HG02884 (cell line): ENCODE data around the gene KY.
"Not testable (repeated sequence)": the region's sequence is repeated elsewhere in the genome, so short reads cannot be mapped to it uniquely, and the experiment has no call there.

Experiments used
- ATAC-seq: cut with Tn5 transposase; IDR thresholded peaks from one replicate; pipeline ENCODE4 v1.9.1; 2021; ENCODE audit warnings: mild to moderate bottlenecking, moderate library complexity; ENCODE audit not compliant: unreplicated experiment

Gene KY

DNA sequence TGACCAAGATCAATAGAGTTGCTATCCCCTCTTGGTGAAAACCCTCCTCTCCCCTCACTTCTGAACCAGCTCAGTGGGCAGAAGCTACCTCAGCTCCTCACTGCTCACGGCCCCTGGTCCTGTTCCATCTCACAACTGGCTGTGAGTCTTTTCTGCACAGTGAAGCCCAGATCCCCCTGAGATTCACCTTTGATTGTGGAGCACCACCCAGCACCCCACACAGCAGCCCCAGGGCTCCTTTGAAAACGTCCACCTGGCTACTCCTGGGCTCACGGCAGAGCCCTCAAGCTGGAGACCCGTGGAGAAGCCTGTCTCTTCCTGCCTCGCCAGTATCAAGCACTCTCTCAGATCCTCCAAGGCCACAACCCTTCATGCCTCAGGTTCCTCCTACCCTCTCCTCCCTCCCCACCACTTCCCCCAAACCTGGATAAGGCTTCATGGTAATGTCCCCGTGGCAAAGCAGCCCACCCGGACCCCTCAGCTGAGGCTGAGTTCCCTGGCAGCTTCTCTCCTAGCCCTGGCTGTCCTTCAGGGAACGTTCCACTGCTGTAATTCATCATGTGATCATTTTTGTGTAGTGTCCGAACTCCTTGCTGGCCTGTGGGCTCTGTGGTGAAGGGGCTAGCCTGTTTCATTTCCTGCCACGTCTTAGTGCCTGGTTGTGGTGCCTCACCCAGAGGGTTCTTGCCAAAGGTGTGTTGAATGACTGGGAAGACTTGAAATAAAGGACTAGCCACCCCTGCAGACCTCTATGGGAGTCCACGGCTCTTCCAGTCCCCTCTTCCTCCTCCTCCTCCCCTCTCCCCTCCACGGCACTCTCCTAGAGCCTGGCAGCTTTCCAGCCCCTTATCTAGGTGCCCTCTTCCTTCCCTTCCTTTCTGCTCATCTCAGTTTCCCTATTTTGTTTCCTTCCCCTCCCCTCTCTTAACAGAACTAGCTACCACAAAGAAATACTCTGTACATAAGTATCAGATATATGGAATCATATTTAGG lies 44.5 kb downstream of the KY start:
- no peak for ATAC-seq

- ATAC-seq: no peak
Measured at GRCh38 chr3:134605556-134605955, 45.3 kb downstream of the KY start.

DNA sequence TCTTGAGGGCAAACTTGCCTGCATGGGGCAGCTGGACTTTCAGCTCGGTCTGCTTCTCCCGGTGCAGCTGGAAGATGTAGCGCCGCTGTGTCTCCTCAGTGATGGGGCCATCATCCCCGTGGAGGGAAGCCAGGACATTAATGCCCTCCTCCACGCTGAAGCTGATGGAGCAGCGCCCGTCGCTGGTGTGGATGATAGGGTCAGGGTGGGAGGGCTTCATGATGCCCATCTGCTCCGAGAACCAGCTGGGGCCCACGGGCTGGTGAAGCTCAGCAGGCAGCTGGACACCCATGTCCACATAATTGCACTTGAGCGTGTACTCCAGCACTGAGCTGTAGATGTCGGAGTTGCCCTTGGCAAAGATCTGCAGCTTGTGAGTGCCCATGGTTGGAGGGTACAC lies 46.9 kb downstream of the KY start:
- ATAC-seq: no peak

GRCh38 chr3:134603480-134603879 lies 47.3 kb downstream of the KY start:
- ATAC-seq: no peak

DNA sequence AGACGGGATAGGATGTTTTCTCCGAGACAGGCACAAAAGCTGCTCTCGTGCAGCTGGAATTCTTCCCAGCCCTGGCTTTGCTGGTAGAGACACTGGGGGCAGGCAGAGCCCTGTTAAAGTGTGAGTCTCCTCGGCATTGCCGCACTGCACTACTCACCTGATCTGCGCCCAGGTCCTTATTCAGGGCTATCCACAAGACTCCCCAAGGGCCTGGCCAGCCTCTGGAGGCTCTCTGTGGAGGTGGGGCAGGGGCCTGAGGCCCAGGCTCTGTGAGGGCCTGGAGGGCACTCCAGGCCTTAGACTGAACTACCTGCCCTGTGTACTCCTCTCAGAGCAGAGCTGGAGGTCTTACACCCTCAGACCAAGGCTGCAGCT lies 48.4 kb downstream of the KY start:
- no peak for ATAC-seq

DNA sequence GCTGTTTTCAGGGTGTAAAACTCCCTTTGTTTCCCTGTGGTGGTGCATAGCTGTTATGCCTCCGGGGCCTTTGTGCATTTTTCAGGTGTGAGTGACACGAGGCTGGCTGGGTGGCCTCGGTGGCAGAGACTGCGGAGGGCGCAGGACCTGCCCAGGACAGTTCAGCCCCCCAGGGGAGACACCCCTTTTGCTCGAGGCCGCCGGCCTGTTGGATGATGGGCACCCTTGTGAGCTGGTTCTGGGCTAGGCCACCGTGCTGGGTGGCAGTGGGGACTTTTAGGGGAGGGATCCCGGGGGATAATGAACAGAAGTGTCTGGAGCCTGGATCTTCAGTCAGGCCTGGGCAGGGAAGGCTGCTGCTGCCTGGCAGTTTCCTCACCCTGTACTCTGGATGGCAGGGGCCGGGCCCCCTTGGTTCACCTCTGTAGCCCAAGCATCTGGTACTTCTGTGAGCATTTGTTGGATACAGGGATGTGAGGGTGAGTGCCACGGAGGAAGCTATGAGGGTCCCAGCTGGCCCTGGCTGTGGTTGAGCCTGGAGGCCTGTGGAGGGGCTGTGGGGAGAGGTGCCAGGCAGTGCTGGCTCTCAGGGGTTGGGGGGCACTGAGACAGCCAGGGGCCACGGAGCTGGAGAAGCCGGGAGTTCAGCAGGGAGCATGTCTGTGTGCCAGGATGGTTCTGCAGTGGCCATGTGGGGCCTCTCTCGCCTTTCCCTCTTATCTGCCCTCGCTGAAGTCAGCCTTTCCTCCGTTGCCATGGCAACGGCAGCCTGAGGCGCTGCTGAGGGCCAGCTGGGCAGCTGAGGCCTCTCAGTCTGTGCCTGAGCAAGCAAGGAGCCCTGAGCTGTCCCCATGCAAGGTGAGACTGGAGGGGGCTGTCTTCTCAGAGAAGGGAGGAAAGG lies 49.0 kb downstream of the KY start:
- no peak for ATAC-seq

DNA sequence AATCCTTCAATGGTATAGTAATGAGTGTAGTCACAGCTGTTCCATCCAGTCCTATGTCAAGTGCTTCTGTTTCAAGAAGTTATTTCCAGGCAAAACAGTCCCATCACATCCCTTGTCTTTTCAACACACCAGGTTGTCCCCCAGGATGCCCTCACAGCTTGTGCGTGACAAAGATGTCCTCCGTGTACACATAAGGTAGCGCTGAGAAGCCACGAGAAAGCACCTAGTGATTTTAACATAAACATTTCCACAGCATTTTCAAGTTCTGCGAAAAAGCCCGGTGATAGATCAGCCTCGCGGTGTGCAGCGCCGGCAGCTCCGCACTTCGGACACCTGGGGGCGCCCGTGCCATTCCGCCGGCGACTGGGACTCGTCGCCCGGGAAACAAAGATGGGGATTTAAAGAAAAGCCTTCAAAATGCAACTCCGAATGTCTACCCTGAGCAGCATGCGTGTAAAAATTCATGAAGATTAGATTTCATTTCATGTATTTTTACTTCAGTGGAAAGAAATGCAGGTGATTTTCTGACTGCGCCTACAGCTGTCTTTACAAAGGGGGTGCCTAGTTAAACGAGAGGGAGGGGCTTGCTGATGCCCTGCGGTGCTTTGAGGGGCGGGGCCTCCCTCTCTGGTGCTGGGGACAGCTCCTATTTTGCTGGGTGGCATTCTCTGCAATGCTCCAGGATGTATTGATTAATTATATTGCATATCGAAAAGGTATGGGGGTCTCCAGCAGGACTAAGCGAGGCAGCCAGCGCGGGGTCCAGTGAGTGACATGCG lies 49.9 kb downstream of the KY start:
- peak; percentile 81 for ATAC-seq

GRCh38 chr3:134600206-134600605 lies 50.6 kb downstream of the KY start:
- ATAC-seq: no peak

DNA sequence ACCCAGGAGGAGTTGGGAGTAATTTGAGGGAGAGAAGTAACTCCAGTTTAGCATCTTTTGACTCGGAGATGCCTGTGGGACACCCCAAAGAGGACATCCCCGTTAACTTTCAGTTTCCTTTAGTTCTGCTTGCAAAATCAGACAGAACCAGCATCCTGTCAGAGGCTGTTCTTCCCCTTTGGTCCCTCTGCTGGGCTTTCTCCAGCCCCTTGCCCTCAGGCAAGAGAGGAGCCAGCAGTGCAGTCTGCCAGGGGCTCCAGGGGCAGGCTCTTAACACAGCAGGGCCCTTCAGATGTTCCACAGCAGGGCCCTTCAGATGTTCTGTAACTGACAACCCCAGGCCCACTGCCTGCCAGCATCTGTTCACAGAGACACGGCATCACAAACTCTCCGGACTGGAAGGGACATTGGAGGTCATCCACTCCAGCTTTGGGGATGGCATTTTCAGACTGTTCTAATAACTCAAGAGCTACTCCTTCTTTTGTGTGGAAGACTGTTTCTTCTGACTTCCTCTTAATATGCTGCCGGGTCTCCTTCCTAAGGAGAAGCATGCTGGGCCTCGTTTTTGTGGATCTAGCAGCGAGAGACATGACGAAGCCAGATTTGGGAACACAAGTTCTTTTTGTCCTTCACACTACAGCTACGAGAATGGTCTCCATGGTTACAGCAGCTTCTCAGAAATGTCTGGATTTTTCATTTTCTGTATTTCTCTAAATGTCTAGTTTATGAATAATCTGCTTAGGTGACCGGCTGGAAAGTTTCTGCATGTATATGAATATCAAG lies 51.9 kb downstream of the KY start:
- ATAC-seq: no peak

- ATAC-seq: no peak
Measured at GRCh38 chr3:134597390-134597970, 53.3 kb downstream of the KY start.

GRCh38 chr3:134594986-134595385 lies 55.8 kb downstream of the KY start:
- not testable (repeated sequence) for ATAC-seq

- ATAC-seq: no peak
Measured at GRCh38 chr3:134594331-134594741, 56.5 kb downstream of the KY start.

DNA sequence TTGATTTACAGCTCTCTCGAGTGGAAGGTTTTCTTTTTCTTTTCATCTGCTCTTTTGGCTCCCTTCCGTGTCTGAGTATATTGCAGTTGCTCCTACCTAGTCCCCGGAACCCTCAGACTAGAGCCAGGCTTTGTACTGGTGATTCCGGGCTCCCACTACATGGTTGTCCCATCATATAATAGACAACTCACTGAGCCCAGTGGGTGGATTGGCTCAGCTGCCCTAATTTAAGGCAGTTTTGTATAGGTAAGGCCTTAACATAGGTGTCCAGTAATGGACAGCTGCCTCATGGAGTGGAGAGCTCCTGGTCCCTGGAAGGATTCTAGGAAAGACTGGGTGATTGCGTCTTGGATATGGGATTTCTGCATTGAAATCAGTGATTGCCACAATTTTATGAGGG lies 58.0 kb downstream of the KY start:
- no peak for ATAC-seq

DNA sequence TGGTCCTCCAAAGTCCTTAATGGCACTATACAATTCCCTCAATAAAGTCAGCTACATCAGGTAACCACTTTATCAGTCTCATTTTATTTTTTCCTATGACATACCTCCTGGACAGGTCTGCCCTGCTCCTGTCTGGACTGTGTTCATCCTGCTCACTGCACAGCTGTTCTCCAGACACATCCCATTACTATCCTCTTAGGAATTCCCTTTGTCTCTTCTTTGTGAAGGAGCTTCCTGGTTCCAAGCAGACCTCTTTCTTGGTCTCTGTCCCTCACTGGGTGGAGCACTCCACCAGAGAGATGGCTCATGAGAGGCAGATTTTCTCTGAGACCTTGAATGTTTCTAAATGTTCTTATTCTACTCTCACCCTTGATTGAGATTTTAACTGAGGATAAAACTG lies 60.1 kb downstream of the KY start:
- ATAC-seq: no peak

GRCh38 chr3:134579141-134579665 lies 71.6 kb downstream of the KY start:
- no peak for ATAC-seq

- no peak for ATAC-seq
Measured at GRCh38 chr3:134576831-134577230, 74.0 kb downstream of the KY start.

DNA sequence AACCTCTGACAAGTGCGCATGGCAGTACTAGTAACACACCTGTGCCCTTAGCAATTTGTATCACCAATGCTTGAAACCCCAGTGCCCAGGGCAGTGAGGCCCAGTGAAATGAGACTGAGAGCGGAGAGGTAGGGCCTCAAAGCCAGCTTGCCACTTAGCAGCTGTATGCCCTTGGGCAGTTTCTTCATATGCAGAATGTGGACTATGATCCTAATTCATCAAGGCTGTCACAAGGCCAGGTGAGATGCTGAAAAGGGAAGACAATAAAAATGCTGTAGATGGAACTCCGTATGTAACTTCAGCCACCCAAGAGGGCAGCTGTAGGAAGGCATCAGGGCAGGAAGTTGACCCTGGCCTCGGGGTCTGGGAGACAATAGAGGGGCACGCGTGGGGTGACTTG lies 74.4 kb downstream of the KY start:
- ATAC-seq: no peak

GRCh38 chr3:134569899-134570298 lies 80.9 kb downstream of the KY start:
- not testable (repeated sequence) for ATAC-seq

- no peak for ATAC-seq
Measured at GRCh38 chr3:134568790-134569189, 82.0 kb downstream of the KY start.

DNA sequence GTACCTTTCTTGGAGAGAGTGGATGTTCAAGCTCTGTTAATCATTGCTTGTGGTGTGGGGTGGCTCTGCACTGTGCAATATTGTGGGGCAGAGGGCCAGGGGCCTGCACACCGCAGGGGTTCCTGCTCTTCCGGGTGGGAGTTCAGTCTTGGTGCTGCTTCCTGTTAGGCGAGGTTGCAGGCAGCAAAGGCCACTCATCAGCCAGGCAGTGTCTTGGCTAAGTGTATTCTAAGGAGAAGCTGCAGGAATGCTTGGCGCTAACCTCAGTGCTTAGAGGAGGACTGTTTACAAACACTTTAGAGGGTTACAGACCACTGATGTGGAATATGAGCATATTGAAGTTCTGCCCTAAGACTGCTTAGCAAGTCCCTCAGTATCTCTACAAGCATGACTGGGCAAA lies 83.2 kb downstream of the KY start:
- no peak for ATAC-seq
